GM19025 (cell line): Measurements from ENCODE around the gene DIP2C.
"Not testable (repeated sequence)": the region's sequence is repeated elsewhere in the genome, so short reads cannot be mapped to it uniquely, and the experiment has no call there.

Experiments
- ATAC-seq: cut with Tn5 transposase; IDR thresholded peaks from one replicate; pipeline ENCODE4 v1.9.1; 2021; ENCODE audit warnings: mild to moderate bottlenecking, low read depth, moderate library complexity; ENCODE audit not compliant: unreplicated experiment

The DIP2C gene

DNA sequence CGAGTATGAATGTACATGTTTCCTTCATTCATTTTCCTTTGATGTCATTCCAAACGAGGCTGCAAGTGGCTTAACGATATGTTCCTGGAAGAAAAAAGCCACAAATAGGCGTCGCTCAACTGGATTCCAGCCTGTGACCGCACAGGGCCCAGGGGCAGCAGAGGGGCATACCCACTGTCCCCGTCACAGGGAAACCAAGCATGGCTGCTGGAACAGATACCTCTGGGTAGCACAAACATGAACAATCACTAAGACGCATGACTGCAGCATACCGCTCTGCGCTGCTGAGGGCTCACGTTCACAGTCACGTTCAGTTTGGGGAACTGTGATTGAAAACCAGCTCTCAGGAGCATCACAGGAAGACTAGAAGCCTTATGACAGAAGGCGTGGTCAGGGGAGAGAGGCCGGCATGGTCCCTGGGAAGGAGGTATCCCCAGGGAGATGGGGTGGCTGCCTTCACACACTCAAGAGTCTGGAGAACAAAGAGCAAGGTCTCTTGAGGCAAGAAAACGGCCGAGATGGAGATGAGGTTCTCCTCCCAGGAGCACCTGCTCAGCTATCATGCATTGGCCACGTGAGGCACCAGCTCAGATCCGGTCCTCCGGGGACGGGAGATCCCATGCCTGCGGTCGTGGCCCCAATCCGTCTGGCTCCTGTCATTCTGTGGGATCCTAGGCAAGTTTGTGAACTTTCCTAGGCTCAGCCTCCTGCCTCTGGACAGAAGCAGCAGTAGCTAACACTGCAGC, 213.6 kb downstream of the DIP2C start:
- ATAC-seq, result no peak

- ATAC-seq, result no peak
Observed at GRCh38 chr10:474946-475345, 214.5 kb downstream of the DIP2C start.

DNA sequence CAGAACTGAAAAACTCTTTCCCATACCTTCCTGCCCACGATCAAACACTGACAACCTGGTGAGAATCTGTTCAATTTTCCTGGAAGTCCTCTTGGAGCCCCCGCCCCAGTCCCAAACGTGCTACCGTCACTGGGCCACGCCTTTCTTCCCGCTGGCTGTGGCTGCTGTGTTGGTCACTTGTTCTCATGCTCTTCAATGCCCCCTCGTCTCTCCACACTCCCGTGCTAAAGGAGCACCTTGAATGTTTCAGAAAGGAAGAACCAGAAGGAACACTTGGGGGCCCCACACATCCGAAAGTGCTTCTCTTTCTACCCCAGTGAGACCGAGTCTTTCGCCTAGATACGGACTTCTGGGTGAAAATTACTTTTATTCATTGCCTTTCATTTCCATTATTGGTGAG, 215.1 kb downstream of the DIP2C start:
- ATAC-seq, result no peak

DNA sequence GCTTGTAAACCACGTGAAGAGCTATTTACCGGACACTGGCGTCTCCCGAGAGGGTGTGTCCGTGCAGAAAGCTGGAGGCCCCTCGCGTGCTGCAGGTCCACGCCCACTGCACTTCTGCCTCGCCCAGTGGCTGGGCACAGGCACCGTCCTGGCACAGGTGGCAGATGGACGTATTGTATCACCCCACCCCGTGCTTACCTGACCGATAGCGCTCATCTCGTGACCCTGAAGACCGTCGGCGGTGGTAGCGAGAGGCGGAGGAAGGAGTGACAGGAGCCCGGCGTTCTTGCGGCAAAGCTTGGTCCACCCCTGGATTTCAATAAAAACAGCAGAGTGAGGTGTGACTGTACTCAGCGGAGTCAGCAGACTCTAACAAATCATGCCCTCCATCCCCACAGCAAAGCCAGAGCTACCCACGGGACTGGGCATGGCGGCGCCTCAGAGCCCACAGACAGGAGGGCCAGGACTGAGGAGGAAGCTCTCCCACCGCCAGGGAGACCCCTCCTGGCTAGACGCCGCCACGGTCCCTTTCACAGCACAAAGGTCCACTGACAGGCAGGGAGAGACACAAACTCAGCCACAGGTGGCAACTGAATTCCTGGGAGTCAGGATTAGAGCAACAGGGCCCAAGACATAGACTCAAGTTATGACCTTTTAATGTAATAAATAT, 217.1 kb downstream of the DIP2C start:
- no peak for ATAC-seq

DNA sequence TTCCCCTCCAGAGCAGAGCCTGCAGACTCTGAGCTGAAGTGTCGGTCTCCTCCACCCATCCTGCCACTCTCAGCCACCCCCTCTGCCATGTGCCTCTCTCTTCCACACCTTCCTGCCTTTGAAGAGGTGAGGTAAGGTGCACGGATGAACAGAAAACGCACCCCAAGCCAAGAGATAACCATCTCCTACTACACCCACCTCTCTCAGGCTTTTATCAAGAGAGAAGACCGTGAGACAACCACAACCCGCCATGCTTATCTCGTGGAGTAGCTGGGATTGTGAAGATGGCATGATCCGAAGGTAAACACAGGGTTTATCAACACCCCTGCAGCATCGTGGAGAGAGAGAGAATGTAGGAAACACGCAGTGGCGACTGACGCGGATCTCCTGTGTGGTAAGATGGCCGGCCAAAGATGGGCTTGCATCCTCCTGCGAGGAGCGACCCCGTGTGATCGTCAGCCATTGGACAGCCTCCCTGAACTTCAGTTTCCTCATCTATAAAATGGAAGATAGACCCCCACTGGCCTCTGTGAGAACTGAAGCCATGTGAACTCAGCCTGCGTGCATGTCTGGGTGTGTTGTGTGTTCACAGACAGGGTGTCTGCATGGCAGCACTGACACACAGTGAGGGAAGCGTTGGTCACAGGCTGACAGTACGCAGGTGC, 219.0 kb downstream of the DIP2C start:
- no peak for ATAC-seq

GRCh38 chr10:469947-470338, 219.5 kb downstream of the DIP2C start:
- no peak for ATAC-seq

DNA sequence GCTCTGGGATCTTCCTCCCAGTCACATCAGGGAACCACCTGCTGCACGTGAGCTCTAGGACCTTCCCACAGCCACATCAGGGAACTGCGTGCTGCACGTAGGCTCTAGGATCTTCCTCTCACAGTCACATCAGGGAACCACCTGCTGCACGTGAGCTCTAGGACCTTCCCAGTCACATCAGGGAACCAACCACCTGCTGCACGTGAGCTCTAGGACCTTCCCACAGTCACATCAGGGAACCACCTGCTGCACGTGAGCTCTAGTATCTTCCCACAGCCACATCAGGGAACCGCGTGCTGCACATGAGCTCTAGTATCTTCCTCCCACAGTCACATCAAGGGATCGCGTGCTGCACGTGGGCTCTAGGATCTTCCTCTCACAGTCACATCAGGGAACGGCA, 229.7 kb downstream of the DIP2C start:
- ATAC-seq, result no peak

DNA sequence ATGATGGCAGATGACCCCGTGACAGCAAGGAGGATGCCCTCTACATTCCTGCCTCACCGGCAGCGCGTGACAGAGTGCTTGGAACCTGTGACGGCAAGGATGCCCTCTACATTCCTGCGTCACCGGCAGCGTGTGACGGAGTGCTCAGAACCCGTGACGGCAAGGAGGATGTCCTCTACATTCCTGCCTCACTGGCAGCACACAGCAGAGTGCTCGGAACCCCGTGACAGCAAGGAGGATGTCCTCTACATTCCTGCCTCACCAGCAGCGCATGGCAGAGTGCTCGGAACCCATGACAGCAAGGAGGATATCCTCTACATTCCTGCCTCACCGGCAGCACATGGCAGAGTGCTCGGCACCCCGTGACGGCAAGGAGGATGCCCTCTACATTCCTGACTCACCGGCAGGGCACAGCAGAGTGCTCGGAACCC, 231.0 kb downstream of the DIP2C start:
- no peak for ATAC-seq

- ATAC-seq, result no peak
Observed at GRCh38 chr10:456486-456885, 233.0 kb downstream of the DIP2C start.

- no peak for ATAC-seq
Observed at GRCh38 chr10:454860-455259, 234.6 kb downstream of the DIP2C start.

DNA sequence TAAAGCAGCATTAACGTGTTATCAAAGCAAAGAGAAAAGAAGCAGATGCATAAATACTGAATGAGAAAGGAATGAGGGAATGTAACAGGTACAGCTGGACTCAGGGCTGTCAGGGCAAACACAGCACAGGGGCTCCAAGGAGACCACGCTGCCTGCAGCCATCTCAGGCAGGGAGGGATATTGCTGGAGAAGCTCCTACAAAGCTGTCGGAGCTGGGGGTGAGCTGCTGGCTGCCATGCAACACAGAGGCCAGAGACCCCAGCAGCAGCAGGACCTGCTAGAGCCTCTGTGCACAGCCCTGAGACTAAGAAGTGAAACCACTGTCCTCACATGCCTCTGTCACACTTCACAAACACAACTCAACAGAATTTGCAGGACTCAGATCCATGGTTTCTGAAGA, 235.8 kb downstream of the DIP2C start:
- ATAC-seq, result no peak

- no peak for ATAC-seq
Observed at GRCh38 chr10:452512-453426, 236.7 kb downstream of the DIP2C start.

DNA sequence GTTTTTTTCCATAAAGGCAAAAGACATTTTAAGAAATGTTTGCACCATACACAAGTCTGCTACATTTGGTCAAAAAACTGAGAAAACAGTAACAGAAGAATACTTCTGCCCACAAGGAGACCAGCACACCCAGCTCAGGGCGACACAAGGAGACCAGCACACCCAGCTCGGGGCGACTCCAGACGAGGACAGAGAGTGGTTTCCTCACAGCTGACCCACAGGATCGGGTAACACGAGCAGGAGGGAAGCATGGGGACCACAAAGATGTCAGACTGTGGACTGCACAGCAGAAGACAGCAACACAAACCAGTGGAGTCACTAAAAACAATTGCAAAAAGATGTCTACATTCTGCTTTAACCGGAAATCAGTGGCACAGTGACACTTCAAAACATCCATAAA, 237.6 kb downstream of the DIP2C start:
- ATAC-seq, result no peak

DNA sequence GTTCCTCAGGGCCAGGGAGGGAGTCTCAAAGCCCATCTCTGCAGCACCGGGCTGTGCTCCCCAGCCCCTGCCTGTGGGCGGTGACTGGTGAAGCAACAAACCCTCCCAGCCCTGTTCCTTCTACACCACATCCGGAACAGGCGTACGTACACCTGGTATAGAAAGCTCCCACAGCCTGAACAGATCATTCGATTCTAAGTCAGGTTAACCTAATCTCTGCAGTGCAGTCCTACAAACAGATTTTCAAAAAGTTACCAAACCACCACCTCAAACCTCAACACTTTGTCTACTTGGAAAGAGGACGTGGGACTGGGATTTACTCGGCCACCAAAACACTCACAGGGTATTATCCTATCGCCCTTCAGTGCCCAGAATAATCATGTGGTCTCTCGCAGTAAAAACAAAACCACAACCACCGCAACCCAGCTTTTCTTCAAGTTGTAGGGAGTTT, 238.4 kb downstream of the DIP2C start:
- ATAC-seq, result peak; percentile 94

DNA sequence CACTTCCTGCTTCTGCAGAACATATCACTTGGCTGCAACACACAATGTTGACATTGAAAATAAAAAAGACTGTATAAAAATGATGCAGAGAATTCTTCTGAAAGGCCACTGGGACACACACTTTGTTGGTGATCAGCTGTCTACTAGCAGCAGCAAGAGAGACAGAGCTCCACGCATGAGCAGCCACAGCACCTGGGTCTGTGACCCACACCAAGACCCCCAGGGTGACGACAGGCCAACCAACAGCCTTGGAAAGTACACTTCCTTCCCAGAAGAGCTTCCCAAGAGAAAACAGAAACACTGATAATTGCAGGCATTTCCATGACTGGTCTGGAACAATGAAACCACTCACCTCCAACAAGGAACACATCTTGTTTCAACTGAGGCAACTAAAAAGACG, 239.0 kb downstream of the DIP2C start:
- ATAC-seq, result no peak

DNA sequence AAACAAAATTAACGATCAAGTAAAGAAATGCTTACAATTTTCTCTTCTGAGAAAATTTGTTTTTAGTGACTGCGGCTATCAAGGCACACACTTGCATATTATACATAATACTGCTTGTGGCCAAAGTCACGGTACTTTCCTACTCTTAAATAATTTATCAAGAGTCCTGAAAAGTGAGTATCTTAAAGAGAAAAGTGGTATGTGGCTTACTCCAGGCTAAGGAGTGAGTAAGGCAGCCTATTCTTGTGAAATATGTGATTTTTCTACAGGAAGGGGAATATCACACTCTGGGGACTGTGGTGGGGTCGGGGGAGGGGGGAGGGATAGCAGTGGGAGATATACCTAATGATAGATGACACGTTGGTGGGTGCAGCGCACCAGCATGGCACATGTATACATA, 240.1 kb downstream of the DIP2C start:
- not testable (repeated sequence) for ATAC-seq

- ATAC-seq, result no peak
Observed at GRCh38 chr10:443459-443858, 246.0 kb downstream of the DIP2C start.

- no peak for ATAC-seq
Observed at GRCh38 chr10:442209-442608, 247.3 kb downstream of the DIP2C start.

GRCh38 chr10:441659-442058, 247.8 kb downstream of the DIP2C start:
- ATAC-seq, result no peak

DNA sequence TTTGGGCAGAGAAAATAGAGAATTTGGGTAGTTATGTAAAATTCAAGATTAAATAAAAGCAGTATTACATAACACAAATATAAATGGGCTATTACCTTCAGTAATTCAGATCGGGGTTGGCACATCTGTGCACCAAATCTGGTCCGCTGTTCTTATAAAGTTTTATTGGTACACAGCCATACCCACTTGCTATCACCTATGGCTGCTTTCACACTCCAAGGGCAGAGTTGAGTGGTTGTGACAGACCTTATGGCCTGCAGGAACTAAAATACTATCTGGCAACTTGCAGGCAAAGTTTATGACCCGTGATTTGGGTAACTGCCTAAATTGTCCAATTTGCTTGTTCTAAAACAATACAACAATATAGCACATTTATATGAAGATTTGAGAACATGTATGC, 249.3 kb downstream of the DIP2C start:
- no peak for ATAC-seq
